Dermis microvascular lymphatic vessel endothelial cell (primary cell): ENCODE measurements around the gene LGR5. TPM values are rescaled to one million over a fixed set of nuclear protein-coding genes. Genes with fewer than 3 reads are reported as not detected.

Experiments used
- DNase-seq, 2 donors: peaks; one replicate each; pipeline versions ENCODE4 v3.0.0 to v3.0.0-alpha.2; 2010; ENCODE audit warnings: low read depth in 2 of 2
- total RNA-seq: library from RNA; depleted of rRNA; stranded (reverse); fragments of >200 nt; gene quantifications from 2 replicates; pipeline ENCODE4 v1.2.1, GENCODE V29; 2014

The LGR5 gene
- total RNA-seq, 1 donor from 2014 or later: not detected

- DNase-seq: no peak
Measured at GRCh38 chr12:71436696-71437095, 2.9 kb upstream of the LGR5 start.

GRCh38 chr12:71438670-71439361 is 782 bp upstream of the LGR5 start:
- DNase-seq: peak in 1 of 2 donors; percentile 1

GRCh38 chr12:71439362-71439612 is 311 bp upstream of the LGR5 start:
- DNase-seq: peak in 1 of 2 donors; percentile 1

- DNase-seq: no peak
Measured at GRCh38 chr12:71440345-71440762, 756 bp downstream of the LGR5 start.

- DNase-seq: no peak
Measured at GRCh38 chr12:71440763-71441748, 1.5 kb downstream of the LGR5 start.

- no peak for DNase-seq
Measured at GRCh38 chr12:71441836-71442566, 2.4 kb downstream of the LGR5 start.

- no peak for DNase-seq
Measured at GRCh38 chr12:71442567-71442931, 3.0 kb downstream of the LGR5 start.

- DNase-seq: no peak
Measured at GRCh38 chr12:71445071-71445470, 5.5 kb downstream of the LGR5 start.

GRCh38 chr12:71447691-71448132 is 8.1 kb downstream of the LGR5 start:
- no peak for DNase-seq

- no peak for DNase-seq
Measured at GRCh38 chr12:71448150-71448581, 8.6 kb downstream of the LGR5 start.

GRCh38 chr12:71449373-71450070 is 9.9 kb downstream of the LGR5 start:
- DNase-seq: no peak

GRCh38 chr12:71452006-71452405 is 12.4 kb downstream of the LGR5 start:
- no peak for DNase-seq

GRCh38 chr12:71455028-71455737 is 15.6 kb downstream of the LGR5 start:
- no peak for DNase-seq

- no peak for DNase-seq
Measured at GRCh38 chr12:71456316-71456715, 16.7 kb downstream of the LGR5 start.

GRCh38 chr12:71456990-71457389 is 17.4 kb downstream of the LGR5 start:
- DNase-seq: no peak

GRCh38 chr12:71460318-71460717 is 20.7 kb downstream of the LGR5 start:
- no peak for DNase-seq

- no peak for DNase-seq
Measured at GRCh38 chr12:71460850-71461609, 21.4 kb downstream of the LGR5 start.

- no peak for DNase-seq
Measured at GRCh38 chr12:71461787-71462328, 22.3 kb downstream of the LGR5 start.

- DNase-seq: no peak
Measured at GRCh38 chr12:71465796-71466195, 26.2 kb downstream of the LGR5 start.

GRCh38 chr12:71469258-71469750 is 29.7 kb downstream of the LGR5 start:
- DNase-seq: no peak
